HEK293 (cell line): ENCODE data around the gene DOCK7.
A peak's percentile ranks its signal among the peaks of the same experiment; 100 is the strongest.

Experiments used
- CTCF ChIA-PET: fragments of 350-600 bp; formaldehyde crosslinking; extraction: SDS; loops from one replicate; lab custom pipeline; 2021; ENCODE audit warnings: antibody characterized with exemption; lab: Yijun Ruan, JAX
- POLR2A ChIA-PET: fragments of 300-600 bp; formaldehyde crosslinking; extraction: SDS; loops from one replicate; lab custom pipeline; 2020; ENCODE audit warnings: antibody characterized with exemption, inconsistent platforms; lab: Yijun Ruan, JAX
- H3K27ac ChIP-seq: fragments of 200-500 bp; sonication (Bioruptor generic); 2 replicates; pipeline ENCODE4 v1.5.1; 2014; ENCODE audit warnings: low read depth, low read length, control low read depth, inconsistent platforms; ENCODE audit errors: extremely low read depth
- H3K36me3 ChIP-seq, 2 experiments: fragments of 200-500 bp in 1 of 2; sonication (Bioruptor generic) in 1 of 2; 1 replicate in 1 of 2; 2 replicates in 1 of 2; pipeline ENCODE4 v1.5.1; 2014 to 2017; ENCODE audit warnings: inconsistent platforms in 2 of 2, low read length in 2 of 2; ENCODE audit not compliant: control insufficient read depth in 2 of 2, insufficient read depth in 1 of 2
- H3K4me1 ChIP-seq: fragments of 200-500 bp; sonication (Bioruptor generic); 2 replicates; pipeline ENCODE4 v1.5.1; 2014; ENCODE audit warnings: mild to moderate bottlenecking, low read length, inconsistent platforms; ENCODE audit not compliant: control insufficient read depth, insufficient read depth
- H3K4me3 ChIP-seq: 2 replicates; pipeline ENCODE4 v1.5.1; 2011; ENCODE audit warnings: low read depth, mild to moderate bottlenecking, control low read depth, low read length, moderate library complexity
- H3K9me3 ChIP-seq: fragments of 200-500 bp; sonication (Bioruptor generic); 2 replicates; pipeline ENCODE4 v1.5.1; 2014; ENCODE audit warnings: low read depth, low read length, inconsistent platforms; ENCODE audit not compliant: control insufficient read depth, insufficient read depth
- BCL11A ChIP-seq: fragments of 450-650 bp; formaldehyde crosslinking; IDR thresholded peaks from 2 replicates; pipeline ENCODE4 v1.5.1; 2016; ENCODE audit warnings: low read depth, missing biosample characterization, missing genetic modification characterization
- EGR2 ChIP-seq: fragments of 450-650 bp; formaldehyde crosslinking; IDR thresholded peaks from 2 replicates; pipeline ENCODE4 v1.5.1; 2016; ENCODE audit warnings: low read depth, missing biosample characterization, missing genetic modification characterization
- GFI1B ChIP-seq: fragments of 450-650 bp; formaldehyde crosslinking; IDR thresholded peaks from 2 replicates; pipeline ENCODE4 v1.5.1; 2016; ENCODE audit warnings: missing biosample characterization, missing genetic modification characterization
- GLIS1 ChIP-seq: fragments of 450-650 bp; formaldehyde crosslinking; IDR thresholded peaks from 2 replicates; pipeline ENCODE4 v1.5.1; 2016; ENCODE audit warnings: missing biosample characterization, missing genetic modification characterization
- KLF9 ChIP-seq: fragments of 450-650 bp; formaldehyde crosslinking; IDR thresholded peaks from 2 replicates; pipeline ENCODE4 v1.5.1; 2016; ENCODE audit warnings: missing biosample characterization, missing genetic modification characterization, low read depth
- PRDM4 ChIP-seq: fragments of 450-650 bp; formaldehyde crosslinking; IDR thresholded peaks from 2 replicates; pipeline ENCODE4 v1.5.1; 2017; ENCODE audit warnings: missing biosample characterization, missing genetic modification characterization
- ZBTB48 ChIP-seq: fragments of 450-650 bp; formaldehyde crosslinking; IDR thresholded peaks from 2 replicates; pipeline ENCODE4 v1.5.1; 2016; ENCODE audit warnings: missing biosample characterization, missing genetic modification characterization
- ZNF121 ChIP-seq: fragments of 450-650 bp; formaldehyde crosslinking; IDR thresholded peaks from 2 replicates; pipeline ENCODE4 v1.5.1; 2016; ENCODE audit warnings: missing biosample characterization, missing genetic modification characterization
- ZNF169 ChIP-seq: fragments of 450-650 bp; formaldehyde crosslinking; IDR thresholded peaks from 2 replicates; pipeline ENCODE4 v1.5.1; 2016; ENCODE audit warnings: missing biosample characterization, missing genetic modification characterization
- ZNF211 ChIP-seq: fragments of 450-650 bp; formaldehyde crosslinking; IDR thresholded peaks from 2 replicates; pipeline ENCODE4 v1.5.1; 2016; ENCODE audit warnings: low read depth, missing biosample characterization, missing genetic modification characterization
- ZNF335 ChIP-seq: fragments of 450-650 bp; formaldehyde crosslinking; conservative IDR thresholded peaks from 2 replicates; pipeline ENCODE4 v1.5.1; 2016; ENCODE audit warnings: missing biosample characterization, missing genetic modification characterization
- ZNF621 ChIP-seq: fragments of 450-650 bp; formaldehyde crosslinking; IDR thresholded peaks from 2 replicates; pipeline ENCODE4 v1.5.1; 2017; ENCODE audit warnings: missing biosample characterization, missing genetic modification characterization
- ZNF626 ChIP-seq: fragments of 450-650 bp; sonication (Bioruptor Pico); formaldehyde crosslinking; IDR thresholded peaks from 2 replicates; pipeline ENCODE4 v1.5.1; 2018; ENCODE audit warnings: missing biosample characterization, missing genetic modification characterization, inconsistent platforms
- TF ChIP-seq, protein P1 (sequence below): fragments of 450-650 bp; formaldehyde crosslinking; optimal IDR thresholded peaks from 2 replicates; pipeline ENCODE3; 2016; ENCODE audit warnings: missing biosample characterization, mild to moderate bottlenecking, missing genetic modification characterization
- TF ChIP-seq, protein P2 (sequence below): fragments of 450-650 bp; formaldehyde crosslinking; IDR thresholded peaks from 2 replicates; pipeline ENCODE4 v1.5.1; 2017; ENCODE audit warnings: missing biosample characterization, missing genetic modification characterization
- TF ChIP-seq, protein P3 (sequence below): fragments of 450-650 bp; formaldehyde crosslinking; IDR thresholded peaks from 2 replicates; pipeline ENCODE4 v1.5.1; 2016; ENCODE audit warnings: missing biosample characterization, missing genetic modification characterization

Gene DOCK7

GRCh38 chr1:62428351-62428750 is 259.8 kb downstream of the DOCK7 start (continued):
- TF ChIP-seq, protein P1, sequence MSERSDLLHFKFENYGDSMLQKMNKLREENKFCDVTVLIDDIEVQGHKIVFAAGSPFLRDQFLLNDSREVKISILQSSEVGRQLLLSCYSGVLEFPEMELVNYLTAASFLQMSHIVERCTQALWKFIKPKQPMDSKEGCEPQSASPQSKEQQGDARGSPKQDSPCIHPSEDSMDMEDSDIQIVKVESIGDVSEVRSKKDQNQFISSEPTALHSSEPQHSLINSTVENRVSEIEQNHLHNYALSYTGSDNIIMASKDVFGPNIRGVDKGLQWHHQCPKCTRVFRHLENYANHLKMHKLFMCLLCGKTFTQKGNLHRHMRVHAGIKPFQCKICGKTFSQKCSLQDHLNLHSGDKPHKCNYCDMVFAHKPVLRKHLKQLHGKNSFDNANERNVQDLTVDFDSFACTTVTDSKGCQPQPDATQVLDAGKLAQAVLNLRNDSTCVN (tag by site-specific recombination) = no peak
- no peak for TF ChIP-seq GLIS1 (tag by site-specific recombination)
- no peak for TF ChIP-seq ZNF621 (tag by site-specific recombination)
- no peak for TF ChIP-seq ZNF626 (tag by site-specific recombination)

DNA sequence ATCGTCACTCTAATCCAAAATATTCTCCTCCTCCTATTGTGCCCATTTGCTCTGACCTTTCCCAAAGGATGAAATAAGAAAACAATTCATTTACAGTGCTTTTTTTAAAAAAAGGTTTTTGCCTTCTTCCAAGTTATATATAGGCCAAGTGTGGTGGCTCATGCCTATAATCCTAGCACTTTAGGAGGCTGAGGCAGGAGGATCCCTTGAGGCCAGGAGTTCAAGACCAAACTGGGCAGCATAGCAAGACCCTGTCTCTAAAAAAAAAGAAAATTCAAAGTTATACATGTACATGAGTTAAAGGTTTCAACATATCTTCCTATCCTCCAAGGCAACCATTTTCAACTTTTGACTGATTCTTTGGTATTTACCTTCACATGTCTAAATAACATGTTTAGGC is 261.4 kb downstream of the DOCK7 start:
- no peak overlapping the region for H3K4me3 ChIP-seq
- no peak overlapping the region for H3K27ac ChIP-seq
- H3K9me3 ChIP-seq = no peaks in the 10 kb centered on the region
- TF ChIP-seq ZNF169 (tag by site-specific recombination) (no peak), ZNF121 (tag by site-specific recombination) (0 out of 2 replicates have a peak, but pooled peaks have one; percentile 36)
- TF ChIP-seq, all 188 proteins: peak for 1
- no peaks in the 10 kb centered on the region for H3K36me3 ChIP-seq
- H3K4me1 ChIP-seq = no peaks in the 10 kb centered on the region
- ChIA-PET CTCF (interaction anchor here (1.0 to 1.3 kb wide), 2 partner anchors 36 to 133 kb away, joined by 3 to 4 read pairs; no protein-coding TSS in a partner anchor), POLR2A (interaction anchor here (0.9 kb wide), 1 partner anchor 9 kb away, joined by 4 read pairs; no protein-coding TSS in a partner anchor)

GRCh38 chr1:62426237-62426636 is 261.9 kb downstream of the DOCK7 start:
- CTCF ChIA-PET = interaction anchor here (1.0 to 1.3 kb wide), 3 partner anchors 35 to 251 kb away, joined by 3 to 4 read pairs (median 3); no protein-coding TSS in a partner anchor

More at GRCh38 chr1:62426237-62426636, 261.9 kb downstream of the DOCK7 start:
- no peaks in the 10 kb centered on the region for H3K36me3 ChIP-seq
- no peaks in the 10 kb centered on the region for H3K4me1 ChIP-seq
- no peak overlapping the region for H3K27ac ChIP-seq
- no peak overlapping the region for H3K4me3 ChIP-seq
- H3K9me3 ChIP-seq = no peaks in the 10 kb centered on the region
- TF ChIP-seq ZNF121 (tag by site-specific recombination) (no peak), ZNF211 (tag by site-specific recombination) (no peak), GFI1B (tag by site-specific recombination) (no peak), KLF9 (tag by site-specific recombination) (no peak), BCL11A (tag by site-specific recombination) (no peak), ZBTB48 (tag by site-specific recombination) (no peak), EGR2 (tag by site-specific recombination) (0 out of 2 replicates have a peak, but pooled peaks have one; percentile 12), PRDM4 (no peak), ZNF335 (peak; percentile 18; the same call in 1 of the 2 replicates)
- TF ChIP-seq, protein P2, sequence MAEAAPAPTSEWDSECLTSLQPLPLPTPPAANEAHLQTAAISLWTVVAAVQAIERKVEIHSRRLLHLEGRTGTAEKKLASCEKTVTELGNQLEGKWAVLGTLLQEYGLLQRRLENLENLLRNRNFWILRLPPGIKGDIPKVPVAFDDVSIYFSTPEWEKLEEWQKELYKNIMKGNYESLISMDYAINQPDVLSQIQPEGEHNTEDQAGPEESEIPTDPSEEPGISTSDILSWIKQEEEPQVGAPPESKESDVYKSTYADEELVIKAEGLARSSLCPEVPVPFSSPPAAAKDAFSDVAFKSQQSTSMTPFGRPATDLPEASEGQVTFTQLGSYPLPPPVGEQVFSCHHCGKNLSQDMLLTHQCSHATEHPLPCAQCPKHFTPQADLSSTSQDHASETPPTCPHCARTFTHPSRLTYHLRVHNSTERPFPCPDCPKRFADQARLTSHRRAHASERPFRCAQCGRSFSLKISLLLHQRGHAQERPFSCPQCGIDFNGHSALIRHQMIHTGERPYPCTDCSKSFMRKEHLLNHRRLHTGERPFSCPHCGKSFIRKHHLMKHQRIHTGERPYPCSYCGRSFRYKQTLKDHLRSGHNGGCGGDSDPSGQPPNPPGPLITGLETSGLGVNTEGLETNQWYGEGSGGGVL (tag by site-specific recombination) = no peak
- TF ChIP-seq, protein P3, sequence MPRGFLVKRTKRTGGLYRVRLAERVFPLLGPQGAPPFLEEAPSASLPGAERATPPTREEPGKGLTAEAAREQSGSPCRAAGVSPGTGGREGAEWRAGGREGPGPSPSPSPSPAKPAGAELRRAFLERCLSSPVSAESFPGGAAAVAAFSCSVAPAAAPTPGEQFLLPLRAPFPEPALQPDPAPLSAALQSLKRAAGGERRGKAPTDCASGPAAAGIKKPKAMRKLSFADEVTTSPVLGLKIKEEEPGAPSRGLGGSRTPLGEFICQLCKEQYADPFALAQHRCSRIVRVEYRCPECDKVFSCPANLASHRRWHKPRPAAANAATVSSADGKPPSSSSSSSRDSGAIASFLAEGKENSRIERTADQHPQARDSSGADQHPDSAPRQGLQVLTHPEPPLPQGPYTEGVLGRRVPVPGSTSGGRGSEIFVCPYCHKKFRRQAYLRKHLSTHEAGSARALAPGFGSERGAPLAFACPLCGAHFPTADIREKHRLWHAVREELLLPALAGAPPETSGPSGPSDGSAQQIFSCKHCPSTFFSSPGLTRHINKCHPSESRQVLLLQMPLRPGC (tag by site-specific recombination) = no peak
- POLR2A ChIA-PET = no interaction called here
